ENCODE results near the gene LTA4H.

LTA4H gene

DNA sequence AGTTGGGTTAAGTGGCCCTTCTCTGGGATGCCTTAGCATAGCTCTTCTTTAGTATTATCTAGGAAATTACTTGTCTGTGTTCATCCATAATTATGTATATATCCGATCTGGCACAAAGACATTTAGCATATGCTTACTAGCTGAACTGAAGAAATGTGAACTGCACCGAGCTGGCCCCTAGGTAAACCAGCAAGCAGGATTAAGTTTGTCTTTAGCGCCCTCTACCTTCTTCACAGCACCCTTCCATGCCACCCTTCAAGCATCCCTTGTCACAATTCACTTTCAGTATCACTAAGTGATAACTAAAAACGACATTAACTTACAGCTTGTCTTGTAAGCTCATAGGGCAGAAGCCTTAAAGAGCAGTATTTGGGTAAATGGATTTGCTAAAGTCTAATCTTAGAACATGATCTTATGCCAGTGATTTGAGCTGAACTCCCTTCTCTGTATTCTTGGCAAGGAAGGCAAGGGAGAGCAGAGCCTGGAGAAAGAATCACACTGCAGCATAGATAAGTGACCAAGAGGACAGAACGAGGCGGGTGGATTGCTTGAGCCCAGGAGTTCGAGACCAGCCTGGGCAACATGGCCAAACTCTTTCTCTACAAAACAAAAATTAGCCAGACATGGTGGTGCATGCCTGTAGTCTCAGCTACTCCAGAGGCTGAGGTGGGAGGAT lies 36.6 kb downstream of the LTA4H start:
- Histone ChIP-seq H3K4me1 (ENCODE audit: control insufficient read depth, insufficient read depth, low read length, unreplicated experiment) (peaks cover 13% of the 10 kb centered on the region), H2AFZ (ENCODE audit: low read length, unreplicated experiment) (no peak overlapping the region), H3K27ac (ENCODE audit: low read depth, low read length) (no peak overlapping the region), H3K79me2 (ENCODE audit: control insufficient read depth, insufficient read depth, low read length, unreplicated experiment) (no peaks in the 10 kb centered on the region), H3K36me3 (ENCODE audit: insufficient read depth, low read length) (peaks cover 4% of the 10 kb centered on the region; the same call in 1 of the 2 replicates), H3K4me3 (ENCODE audit: low read depth, low read length) (no peak overlapping the region), H3K27me3 (ENCODE audit: insufficient read depth, low read length) (no peaks in the 10 kb centered on the region)

DNA sequence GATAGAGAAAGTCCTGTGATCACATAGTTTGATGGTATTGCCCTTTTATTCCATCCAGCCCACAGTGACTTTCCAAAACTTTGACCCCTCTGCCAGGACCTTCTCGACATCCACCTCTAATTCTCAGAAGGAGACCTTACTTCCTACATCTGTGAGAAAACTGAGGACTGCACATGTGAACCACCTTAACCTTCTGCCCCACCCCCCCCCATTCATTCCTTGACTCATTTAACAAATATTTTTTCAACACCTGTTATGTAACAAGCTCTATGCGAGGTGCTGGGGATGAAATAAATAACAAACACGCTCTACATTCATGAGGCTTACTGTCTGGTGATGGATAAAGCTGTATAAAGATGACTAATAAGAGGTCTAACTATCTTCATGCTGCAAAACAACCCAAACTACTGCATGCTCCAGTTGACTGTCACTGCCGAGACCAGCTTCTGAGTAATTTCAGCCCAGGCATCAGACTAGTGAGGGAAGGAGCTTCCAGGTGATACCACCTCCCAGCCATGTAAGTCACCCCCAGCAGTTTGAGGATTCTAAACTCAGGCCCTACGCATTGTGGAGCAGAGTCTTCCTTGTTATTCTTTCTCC lies 37.4 kb downstream of the LTA4H start:
- Histone ChIP-seq H3K27ac (ENCODE audit: low read depth, low read length) (no peak overlapping the region), H2AFZ (ENCODE audit: low read length, unreplicated experiment) (no peak overlapping the region), H3K27me3 (ENCODE audit: insufficient read depth, low read length) (no peaks in the 10 kb centered on the region), H3K79me2 (ENCODE audit: control insufficient read depth, insufficient read depth, low read length, unreplicated experiment) (no peaks in the 10 kb centered on the region), H3K4me3 (ENCODE audit: low read depth, low read length) (no peak overlapping the region), H3K4me1 (ENCODE audit: control insufficient read depth, insufficient read depth, low read length, unreplicated experiment) (peaks cover 13% of the 10 kb centered on the region), H3K36me3 (ENCODE audit: insufficient read depth, low read length) (peaks cover 4% of the 10 kb centered on the region; the same call in 1 of the 2 replicates)

DNA sequence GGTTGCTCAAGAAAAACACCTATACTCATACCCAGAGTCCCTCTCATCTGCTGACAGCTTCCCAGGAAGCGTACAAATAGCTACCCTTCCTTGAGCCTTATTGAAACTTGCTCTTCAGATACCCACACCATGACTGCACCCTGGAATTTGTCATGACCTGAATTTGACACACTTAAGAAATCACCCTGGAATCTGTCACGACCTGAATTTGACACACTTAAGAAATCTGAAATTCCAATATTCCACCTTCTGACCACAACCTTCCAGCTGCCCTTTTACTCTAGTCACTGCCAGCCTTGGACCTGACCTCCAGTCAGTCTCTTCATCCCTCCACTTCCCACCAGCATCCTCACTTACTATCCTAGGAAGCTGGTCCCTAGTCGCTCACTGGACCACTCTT lies 38.1 kb downstream of the LTA4H start:
- no peak overlapping the region for H3K27ac ChIP-seq (ENCODE audit: low read depth, low read length)
- no peak overlapping the region for H3K4me3 ChIP-seq (ENCODE audit: low read depth, low read length)
- H3K79me2 ChIP-seq (ENCODE audit: control insufficient read depth, insufficient read depth, low read length, unreplicated experiment): no peaks in the 10 kb centered on the region
- peaks cover 13% of the 10 kb centered on the region for H3K4me1 ChIP-seq (ENCODE audit: control insufficient read depth, insufficient read depth, low read length, unreplicated experiment)
- no peaks in the 10 kb centered on the region for H3K36me3 ChIP-seq (ENCODE audit: insufficient read depth, low read length)
- H2AFZ ChIP-seq (ENCODE audit: low read length, unreplicated experiment): no peak overlapping the region
- no peaks in the 10 kb centered on the region for H3K27me3 ChIP-seq (ENCODE audit: insufficient read depth, low read length)

DNA sequence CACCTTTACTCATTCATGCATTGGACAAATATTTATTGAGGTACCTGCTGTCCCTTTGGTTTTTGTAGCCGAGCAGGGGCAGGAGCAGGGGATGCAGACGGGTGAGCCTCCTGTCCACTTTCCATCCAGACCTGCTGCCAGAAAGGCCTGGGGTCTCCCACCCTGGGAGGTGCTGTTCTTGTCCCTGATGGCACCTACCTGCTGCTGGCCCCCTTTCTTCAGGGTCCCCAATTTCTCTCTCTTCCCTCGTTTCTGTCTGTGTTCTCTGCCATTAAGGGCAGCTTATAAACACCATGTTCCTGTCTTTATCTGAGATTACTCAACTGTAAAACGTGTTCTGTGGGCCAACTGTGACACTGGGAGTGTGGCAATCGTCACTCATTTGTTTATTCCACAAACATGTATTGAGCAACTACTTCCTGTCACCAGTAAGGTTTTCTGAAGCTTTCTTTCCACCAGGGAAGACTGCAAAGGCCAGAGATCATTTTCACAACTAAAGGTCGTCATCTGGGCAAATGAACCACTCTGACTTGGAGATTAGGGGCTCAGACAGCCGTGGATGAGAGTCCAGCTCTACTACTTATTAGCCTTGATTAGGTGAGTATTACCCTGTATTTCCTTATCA lies 39.2 kb downstream of the LTA4H start, which contains the start of gene HAL:
Gene HAL (minus strand): TSS at position 311 of the 625 bp plus-strand sequence. CDS start 434 bp downstream, outside the sequence.
- Histone ChIP-seq H2AFZ (ENCODE audit: low read length, unreplicated experiment) (no peak within 1 kb of the TSS), H3K27ac (ENCODE audit: low read depth, low read length) (no peak within 1 kb of the TSS), H3K4me1 (ENCODE audit: control insufficient read depth, insufficient read depth, low read length, unreplicated experiment) (peaks cover 13% of the 10 kb centered on the region), H3K79me2 (ENCODE audit: control insufficient read depth, insufficient read depth, low read length, unreplicated experiment) (no peaks in the 10 kb centered on the region), H3K36me3 (ENCODE audit: insufficient read depth, low read length) (no peaks in the 10 kb centered on the region), H3K4me3 (ENCODE audit: low read depth, low read length) (no peak within 1 kb of the TSS), H3K27me3 (ENCODE audit: insufficient read depth, low read length) (no peaks in the 10 kb centered on the region)

DNA sequence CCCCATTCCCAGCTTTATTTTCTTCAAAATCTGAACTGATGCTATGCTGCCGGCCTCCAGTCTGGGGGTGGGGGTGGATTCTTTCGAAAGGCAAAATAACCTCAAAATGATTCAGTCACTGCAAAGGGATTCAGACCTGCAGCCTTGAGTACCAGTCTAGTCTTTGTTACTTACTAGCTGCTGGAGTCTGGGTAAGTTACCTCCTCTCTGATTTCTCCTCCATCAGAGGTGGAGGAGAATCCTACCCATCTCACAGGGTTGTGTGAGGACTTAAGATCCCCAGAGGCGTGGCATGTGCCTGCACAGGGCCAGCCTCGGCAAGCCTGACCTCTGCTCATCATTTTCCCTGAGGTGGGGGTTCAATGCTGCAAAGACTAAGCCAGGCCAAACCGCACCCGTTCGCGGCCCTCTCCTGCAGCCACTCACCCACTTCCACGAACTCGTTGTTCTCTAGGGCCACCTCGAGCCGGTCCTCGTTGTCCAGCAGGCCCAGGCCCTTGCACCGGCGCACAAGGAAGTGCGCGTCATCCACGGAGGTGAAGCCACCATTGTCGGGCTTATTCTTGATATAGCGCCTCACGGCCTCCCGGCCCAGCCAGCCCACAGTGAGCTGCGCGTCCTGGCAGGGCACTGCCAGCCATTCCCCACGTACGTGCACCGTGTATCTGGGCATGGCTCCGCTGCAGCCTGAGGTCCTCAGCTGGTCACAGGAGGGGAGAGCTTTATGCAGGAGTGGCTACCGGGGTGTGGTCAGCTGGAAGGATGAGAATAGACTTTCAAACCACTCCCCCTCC lies 40.0 kb downstream of the LTA4H start:
- no peaks in the 10 kb centered on the region for H3K36me3 ChIP-seq (ENCODE audit: insufficient read depth, low read length)
- H3K4me1 ChIP-seq (ENCODE audit: control insufficient read depth, insufficient read depth, low read length, unreplicated experiment): peaks cover 13% of the 10 kb centered on the region
- H3K27me3 ChIP-seq (ENCODE audit: insufficient read depth, low read length): no peaks in the 10 kb centered on the region
- H2AFZ ChIP-seq (ENCODE audit: low read length, unreplicated experiment): no peak overlapping the region
- H3K27ac ChIP-seq (ENCODE audit: low read depth, low read length): no peak overlapping the region
- no peak overlapping the region for H3K4me3 ChIP-seq (ENCODE audit: low read depth, low read length)
- no peaks in the 10 kb centered on the region for H3K79me2 ChIP-seq (ENCODE audit: control insufficient read depth, insufficient read depth, low read length, unreplicated experiment)

DNA sequence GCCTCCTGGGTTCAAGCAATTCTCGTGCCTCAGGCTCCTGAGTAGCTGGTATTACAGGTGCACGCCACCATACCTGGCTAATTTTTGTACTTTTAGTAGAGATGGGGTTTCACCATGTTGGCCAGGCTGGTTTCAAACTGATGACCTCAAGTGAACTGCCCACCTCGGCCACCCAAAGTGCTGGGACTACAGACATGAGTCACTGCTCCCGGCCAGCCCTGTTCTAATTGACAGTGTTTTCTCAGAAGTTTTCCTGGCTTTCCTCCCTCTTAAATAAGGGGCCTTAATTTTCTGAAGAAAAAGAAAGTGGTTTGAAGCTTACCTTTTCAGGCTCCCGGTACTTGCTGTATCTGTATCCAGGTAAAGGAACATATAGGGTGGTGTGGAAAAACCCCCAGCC lies 40.9 kb downstream of the LTA4H start:
- H3K4me3 ChIP-seq (ENCODE audit: low read depth, low read length): no peak overlapping the region
- peaks cover 5% of the 10 kb centered on the region; the same call in 1 of the 2 replicates for H3K27me3 ChIP-seq (ENCODE audit: insufficient read depth, low read length)
- H3K4me1 ChIP-seq (ENCODE audit: control insufficient read depth, insufficient read depth, low read length, unreplicated experiment): peaks cover 13% of the 10 kb centered on the region
- H3K79me2 ChIP-seq (ENCODE audit: control insufficient read depth, insufficient read depth, low read length, unreplicated experiment): no peaks in the 10 kb centered on the region
- H2AFZ ChIP-seq (ENCODE audit: low read length, unreplicated experiment): no peak overlapping the region
- H3K36me3 ChIP-seq (ENCODE audit: insufficient read depth, low read length): no peaks in the 10 kb centered on the region
- H3K27ac ChIP-seq (ENCODE audit: low read depth, low read length): no peak overlapping the region

DNA sequence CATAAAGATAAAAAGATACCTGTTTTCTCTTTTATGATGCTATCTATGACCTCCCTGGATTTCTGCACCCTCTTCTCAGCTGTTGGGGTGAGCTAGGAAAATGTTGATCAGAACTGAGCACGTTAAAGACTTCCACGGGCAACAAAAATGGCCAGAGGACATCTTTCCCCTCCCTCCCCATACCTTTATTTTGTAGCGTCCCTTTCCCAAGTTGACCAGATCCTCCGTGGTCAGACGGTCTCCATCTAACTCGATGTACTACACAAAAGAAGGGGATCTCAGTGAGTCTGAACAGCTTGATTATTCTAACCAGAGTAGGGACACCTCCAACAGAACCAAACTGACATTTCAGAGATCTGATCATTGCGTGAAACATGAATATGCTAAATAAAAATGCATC lies 41.5 kb downstream of the LTA4H start:
- no peak overlapping the region for H3K4me3 ChIP-seq (ENCODE audit: low read depth, low read length)
- no peak overlapping the region for H2AFZ ChIP-seq (ENCODE audit: low read length, unreplicated experiment)
- peaks cover 13% of the 10 kb centered on the region for H3K4me1 ChIP-seq (ENCODE audit: control insufficient read depth, insufficient read depth, low read length, unreplicated experiment)
- no peaks in the 10 kb centered on the region for H3K36me3 ChIP-seq (ENCODE audit: insufficient read depth, low read length)
- H3K79me2 ChIP-seq (ENCODE audit: control insufficient read depth, insufficient read depth, low read length, unreplicated experiment): no peaks in the 10 kb centered on the region
- H3K27ac ChIP-seq (ENCODE audit: low read depth, low read length): no peak overlapping the region
- peaks cover 8% of the 10 kb centered on the region; the same call in 1 of the 2 replicates for H3K27me3 ChIP-seq (ENCODE audit: insufficient read depth, low read length)

DNA sequence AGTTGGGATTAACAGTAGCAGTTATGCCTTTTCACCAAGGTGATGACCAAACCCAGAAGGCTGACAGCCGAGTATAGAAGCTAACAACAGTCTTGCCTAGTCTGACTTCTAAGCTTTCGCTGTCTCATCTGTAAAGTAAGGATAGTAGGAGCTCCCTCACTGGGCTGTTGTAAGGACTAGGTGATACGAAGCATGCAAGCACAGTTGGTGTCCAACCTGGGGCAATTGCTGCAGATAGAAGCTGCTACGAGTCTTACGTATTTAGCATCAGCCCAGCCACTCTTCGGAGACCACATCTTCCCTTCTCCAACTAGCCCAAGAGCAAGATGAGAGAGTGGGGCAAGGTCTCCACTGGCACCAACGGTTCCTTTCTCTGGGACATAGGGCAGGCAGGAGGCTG lies 45.3 kb downstream of the LTA4H start:
- no peak overlapping the region for H3K4me3 ChIP-seq (ENCODE audit: low read depth, low read length)
- H3K4me1 ChIP-seq (ENCODE audit: control insufficient read depth, insufficient read depth, low read length, unreplicated experiment): peaks cover 9% of the 10 kb centered on the region
- H3K27me3 ChIP-seq (ENCODE audit: insufficient read depth, low read length): peaks cover 8% of the 10 kb centered on the region; the same call in 1 of the 2 replicates
- H3K36me3 ChIP-seq (ENCODE audit: insufficient read depth, low read length): no peaks in the 10 kb centered on the region
- no peak overlapping the region for H3K27ac ChIP-seq (ENCODE audit: low read depth, low read length)
- no peaks in the 10 kb centered on the region for H3K79me2 ChIP-seq (ENCODE audit: control insufficient read depth, insufficient read depth, low read length, unreplicated experiment)
- H2AFZ ChIP-seq (ENCODE audit: low read length, unreplicated experiment): no peak overlapping the region

DNA sequence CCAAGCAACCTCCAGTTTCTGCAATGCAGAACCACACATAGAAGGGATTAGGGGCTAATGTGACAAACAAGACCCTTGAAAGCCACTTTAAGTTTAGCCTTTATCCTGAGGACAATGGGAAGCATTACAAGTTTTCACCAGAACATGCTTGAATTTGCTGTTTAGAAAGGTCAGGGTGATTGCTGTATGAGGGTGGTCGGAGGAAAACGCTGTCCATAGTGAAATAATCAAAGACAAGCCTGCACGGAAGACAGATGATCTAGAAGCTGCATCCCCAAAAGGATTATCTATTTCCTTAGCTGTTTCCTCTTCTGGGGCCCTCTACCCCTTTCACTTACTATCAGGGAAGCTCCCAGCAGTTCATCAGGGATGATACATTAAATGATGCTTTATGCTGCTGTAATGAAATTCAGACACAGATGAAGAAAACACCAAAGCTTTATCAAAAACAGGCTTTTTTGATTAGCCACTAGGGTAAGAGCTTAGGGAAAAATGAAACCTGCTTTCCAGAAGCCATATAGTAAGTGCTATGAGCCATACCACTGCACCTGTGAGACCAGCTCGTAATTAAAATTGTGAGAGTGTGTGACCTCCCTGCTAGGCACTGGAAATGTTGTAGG lies 45.8 kb downstream of the LTA4H start:
- H3K27me3 ChIP-seq (ENCODE audit: insufficient read depth, low read length): peaks cover 8% of the 10 kb centered on the region; the same call in 1 of the 2 replicates
- H3K27ac ChIP-seq (ENCODE audit: low read depth, low read length): no peak overlapping the region
- H3K4me1 ChIP-seq (ENCODE audit: control insufficient read depth, insufficient read depth, low read length, unreplicated experiment): peaks cover 5% of the 10 kb centered on the region
- no peaks in the 10 kb centered on the region for H3K36me3 ChIP-seq (ENCODE audit: insufficient read depth, low read length)
- H3K4me3 ChIP-seq (ENCODE audit: low read depth, low read length): no peak overlapping the region
- H3K79me2 ChIP-seq (ENCODE audit: control insufficient read depth, insufficient read depth, low read length, unreplicated experiment): no peaks in the 10 kb centered on the region
- H2AFZ ChIP-seq (ENCODE audit: low read length, unreplicated experiment): no peak overlapping the region
